Skeletal muscle tissue (tissue), 4 donors: ENCODE measurements around the gene KIAA1549. TPM values are rescaled to one million over a fixed set of nuclear protein-coding genes. Genes with fewer than 3 reads are reported as not detected.
"Not testable (repeated sequence)": the region's sequence is repeated elsewhere in the genome, so short reads cannot be mapped to it uniquely, and the experiment has no call there.

Experiments
- H3K27ac ChIP-seq: one replicate; pipeline ENCODE4 v1.7.0; 2013; ENCODE audit warnings: mild to moderate bottlenecking, low read depth, low read length, inconsistent platforms
- H3K27me3 ChIP-seq, 3 donors: one replicate each; pipeline ENCODE4 v1.7.0; 2013; ENCODE audit warnings: low read length in 3 of 3; ENCODE audit not compliant: control insufficient read depth in 3 of 3, insufficient read depth in 3 of 3
- H3K36me3 ChIP-seq, 3 donors: one replicate each; pipeline ENCODE4 v1.7.0; 2013; ENCODE audit warnings: low read length in 3 of 3; ENCODE audit not compliant: control insufficient read depth in 3 of 3, insufficient read depth in 3 of 3
- H3K4me1 ChIP-seq, 3 donors: one replicate each; pipeline ENCODE4 v1.7.0; 2013; ENCODE audit warnings: low read length in 3 of 3, mild to moderate bottlenecking in 3 of 3; ENCODE audit not compliant: control insufficient read depth in 3 of 3, insufficient read depth in 3 of 3
- H3K4me3 ChIP-seq, 3 donors: one replicate each; pipeline ENCODE4 v1.7.0; 2013; ENCODE audit warnings: low read length in 3 of 3
- H3K9ac ChIP-seq, 3 donors: one replicate each; pipeline ENCODE4 v1.7.0; 2013; ENCODE audit warnings: low read length in 3 of 3, mild to moderate bottlenecking in 3 of 3, moderate library complexity in 2 of 3, low read depth in 1 of 3
- H3K9me3 ChIP-seq, 3 donors: one replicate each; pipeline ENCODE4 v1.7.0; 2013; ENCODE audit warnings: low read length in 3 of 3; ENCODE audit not compliant: control insufficient read depth in 3 of 3
- total RNA-seq: library from RNA; depleted of rRNA; stranded (reverse); fragments of >200 nt; gene quantifications from one replicate; pipeline ENCODE4 v1.2.3, GENCODE V29; 2014
- donor health status: Osteomylitis.

Gene KIAA1549
- total RNA-seq, 1 donor from 2014 or later, result 4.2 TPM

DNA sequence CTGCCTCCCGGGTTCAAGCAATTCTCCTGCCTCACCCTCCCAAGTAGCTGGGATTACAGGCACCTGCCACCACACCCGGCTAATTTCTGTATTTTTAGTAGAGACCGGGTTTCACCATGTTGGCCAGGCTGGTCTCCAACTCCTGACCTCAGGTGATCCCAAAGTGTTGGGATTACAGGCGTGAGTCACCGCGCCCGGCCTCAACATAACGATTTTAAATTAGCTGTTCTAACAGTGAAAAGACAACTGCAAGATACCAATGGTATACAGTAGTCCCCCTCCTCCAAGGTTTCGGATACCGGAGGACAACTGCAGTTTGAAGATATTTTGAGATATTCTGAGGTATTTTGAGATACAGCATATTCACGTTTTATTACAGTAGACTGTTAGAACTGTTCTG, 5.0 kb downstream of the KIAA1549 start:
- peaks cover 2 to 28% (median 24%) of the 10 kb centered on the region in 3 donors for H3K27me3 ChIP-seq
- H3K9me3 ChIP-seq, H3K9ac ChIP-seq, H3K4me3 ChIP-seq, H3K27ac ChIP-seq, H3K36me3 ChIP-seq, H3K4me1 ChIP-seq: not testable (repeated sequence)

DNA sequence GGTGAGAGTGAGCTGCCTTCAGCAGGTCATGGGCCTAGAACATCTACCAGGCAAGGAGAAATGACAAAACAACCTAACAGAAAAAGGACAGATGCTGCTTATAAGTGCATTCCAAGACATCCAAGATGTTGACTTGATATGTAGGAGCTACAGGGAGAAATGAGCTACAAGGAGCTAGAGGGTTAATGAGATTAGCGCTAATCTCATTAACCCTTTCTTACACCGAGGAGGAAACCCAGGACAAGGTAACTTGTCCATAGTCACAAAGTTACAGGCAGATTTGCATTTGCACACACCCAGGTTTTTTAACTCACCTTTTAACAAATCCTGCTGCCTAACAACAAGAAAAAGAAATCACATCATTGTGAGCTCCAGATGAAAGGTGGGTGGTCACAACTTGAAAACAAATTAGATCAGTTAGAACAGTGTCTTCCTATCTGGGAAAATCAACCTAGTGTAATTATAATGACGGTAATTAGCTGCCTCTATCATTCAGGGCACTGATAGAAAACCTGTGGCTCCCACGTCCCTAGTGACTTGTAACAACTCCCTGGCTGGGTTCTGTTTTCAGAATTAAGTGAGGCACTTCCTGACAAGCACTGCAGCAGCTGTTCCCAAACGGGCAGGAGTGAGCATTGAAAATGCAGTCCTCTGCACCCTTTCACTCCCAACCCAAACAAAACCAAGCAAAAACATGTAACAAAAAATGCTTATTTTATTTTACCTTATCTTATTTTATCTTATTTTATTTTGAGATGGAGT, 5.7 kb downstream of the KIAA1549 start:
- Histone ChIP-seq H3K27ac (no peak overlapping the region), H3K9me3 (no peaks in the 10 kb centered on the region), H3K36me3 (no peaks in the 10 kb centered on the region), H3K4me1 (peaks cover 5 to 7% (median 6%) of the 10 kb centered on the region in 3 donors), H3K9ac (no peak overlapping the region), H3K4me3 (no peak overlapping the region), H3K27me3 (peaks cover 2 to 28% (median 22%) of the 10 kb centered on the region in 3 donors)

DNA sequence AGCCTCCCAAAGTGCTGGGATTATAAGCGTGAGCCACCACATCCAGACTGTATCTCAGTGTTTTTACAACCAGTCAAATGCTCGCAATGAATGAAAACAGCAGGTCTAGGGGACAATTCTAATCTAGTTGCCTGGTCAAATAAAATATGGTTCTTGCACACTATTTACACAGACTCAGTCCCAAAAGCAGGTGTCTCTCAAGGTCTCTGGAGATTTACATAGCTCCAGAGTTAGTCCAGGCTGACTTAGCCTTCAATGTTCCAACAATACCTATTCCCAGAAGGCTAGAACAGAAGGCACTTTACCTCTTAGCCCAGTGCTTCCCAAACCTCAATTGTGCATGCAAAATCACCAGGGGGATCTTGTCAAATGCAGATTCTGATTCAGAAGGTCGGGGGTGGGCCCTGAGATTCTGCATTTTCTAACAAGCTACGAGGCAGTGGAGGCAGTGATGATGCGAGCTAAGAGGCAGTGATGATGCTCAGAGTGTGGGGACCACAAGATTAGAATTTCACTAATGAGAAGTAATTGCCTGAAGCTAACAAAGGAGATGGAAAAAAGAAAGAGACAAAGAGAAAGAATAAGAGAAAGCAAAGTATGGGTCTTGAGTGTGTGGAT, 6.4 kb downstream of the KIAA1549 start:
- H3K4me1 ChIP-seq, result peaks cover under 1 to 4% (median under 1%) of the 10 kb centered on the region in 3 donors
- H3K27me3 ChIP-seq, result peaks cover 2 to 23% (median 15%) of the 10 kb centered on the region in 3 donors
- H3K9me3 ChIP-seq, result no peaks in the 10 kb centered on the region
- no peaks in the 10 kb centered on the region for H3K36me3 ChIP-seq
- H3K4me3 ChIP-seq, result no peak overlapping the region
- no peak overlapping the region for H3K9ac ChIP-seq
- no peak overlapping the region for H3K27ac ChIP-seq

DNA sequence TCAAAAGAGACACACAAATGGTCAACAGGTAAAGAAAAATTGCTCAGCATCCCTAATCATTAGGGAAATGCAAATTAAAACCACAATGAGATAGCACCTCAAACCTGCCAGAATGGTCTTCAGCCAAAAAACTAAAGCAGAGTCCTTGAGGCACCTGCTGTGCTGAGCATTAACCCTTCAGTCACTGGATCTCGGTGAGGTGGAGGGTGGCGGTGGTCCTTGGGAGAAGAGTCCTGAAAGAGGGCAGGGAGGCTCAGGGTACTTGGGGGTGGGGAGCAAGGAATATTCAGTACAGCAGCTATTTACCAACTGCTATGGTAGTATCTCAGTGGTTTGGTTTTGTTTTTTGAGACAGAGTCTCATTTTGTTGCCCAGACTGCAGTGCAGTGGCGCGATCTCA, 7.1 kb downstream of the KIAA1549 start:
- Histone ChIP-seq H3K27me3 (peaks cover 2 to 16% (median 10%) of the 10 kb centered on the region in 3 donors), H3K9me3 (no peaks in the 10 kb centered on the region), H3K4me3 (no peak overlapping the region), H3K9ac (no peak overlapping the region), H3K4me1 (peaks cover 0 to 4% (median 0%) of the 10 kb centered on the region in 3 donors), H3K27ac (no peak overlapping the region), H3K36me3 (no peaks in the 10 kb centered on the region)

- Histone ChIP-seq H3K4me3 (no peak overlapping the region), H3K36me3 (no peaks in the 10 kb centered on the region), H3K9me3 (no peaks in the 10 kb centered on the region), H3K4me1 (peaks cover 0 to 4% (median 0%) of the 10 kb centered on the region in 3 donors), H3K27me3 (peaks cover 0 to 4% (median 2%) of the 10 kb centered on the region in 3 donors), H3K9ac (no peak overlapping the region), H3K27ac (no peak overlapping the region)
These were observed 10.2 kb downstream of the KIAA1549 start for GRCh38 chr7:138970952-138971351.

DNA sequence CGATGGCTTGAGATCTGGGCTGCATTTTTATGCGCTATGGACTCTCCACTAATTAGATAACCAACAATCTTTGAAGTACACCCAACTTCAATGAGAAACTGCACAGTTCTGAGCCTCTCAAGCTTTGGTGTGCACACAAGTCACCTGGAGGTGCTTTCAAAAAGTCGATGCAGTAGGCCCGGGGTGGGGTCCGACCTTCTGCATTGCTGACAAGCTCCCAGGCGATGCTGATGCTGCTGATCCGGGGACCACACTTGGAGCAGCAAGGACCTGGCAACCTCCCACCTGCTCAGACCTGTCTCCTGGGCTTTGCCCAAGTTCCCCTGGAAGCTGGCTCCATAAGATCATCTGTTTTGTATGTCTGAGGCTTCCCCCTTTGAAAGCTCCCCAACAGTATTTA, 10.7 kb downstream of the KIAA1549 start:
- H3K4me3 ChIP-seq, result no peak overlapping the region
- no peak overlapping the region for H3K9ac ChIP-seq
- H3K4me1 ChIP-seq, result peaks cover 0 to under 1% (median 0%) of the 10 kb centered on the region in 3 donors
- no peaks in the 10 kb centered on the region for H3K36me3 ChIP-seq
- peaks cover 0 to 4% (median 2%) of the 10 kb centered on the region in 3 donors for H3K27me3 ChIP-seq
- no peak overlapping the region for H3K27ac ChIP-seq
- no peaks in the 10 kb centered on the region for H3K9me3 ChIP-seq

GRCh38 chr7:138967159-138967558, 14.0 kb downstream of the KIAA1549 start:
- Histone ChIP-seq H3K27me3 (no peaks in the 10 kb centered on the region), H3K4me3 (no peak overlapping the region), H3K9me3 (no peaks in the 10 kb centered on the region), H3K27ac (no peak overlapping the region), H3K36me3 (no peaks in the 10 kb centered on the region), H3K9ac (no peak overlapping the region), H3K4me1 (no peaks in the 10 kb centered on the region)

- Histone ChIP-seq H3K4me3 (no peak overlapping the region), H3K9me3 (no peaks in the 10 kb centered on the region), H3K36me3 (no peaks in the 10 kb centered on the region), H3K9ac (no peak overlapping the region), H3K27me3 (no peaks in the 10 kb centered on the region), H3K4me1 (peaks cover 0 to 3% (median 0%) of the 10 kb centered on the region in 3 donors), H3K27ac (no peak overlapping the region)
These were observed 16.4 kb downstream of the KIAA1549 start for GRCh38 chr7:138964624-138965436.

- H3K27me3 ChIP-seq, result no peaks in the 10 kb centered on the region
- H3K9me3 ChIP-seq, result no peaks in the 10 kb centered on the region
- no peaks in the 10 kb centered on the region for H3K36me3 ChIP-seq
- H3K27ac ChIP-seq, result no peak overlapping the region
- no peak overlapping the region for H3K4me3 ChIP-seq
- peaks cover 0 to 3% (median 0%) of the 10 kb centered on the region in 3 donors for H3K4me1 ChIP-seq
- no peak overlapping the region for H3K9ac ChIP-seq
These were observed 17.5 kb downstream of the KIAA1549 start for GRCh38 chr7:138963675-138964074.
